Kidney epithelial cell (primary cell): Measurements from ENCODE around the gene CEBPG. TPM values are rescaled to one million over a fixed set of nuclear protein-coding genes. Genes with fewer than 3 reads are reported as not detected.

Experiments
- DNase-seq: peaks from one replicate; pipeline ENCODE4 v3.0.0-alpha.2; 2010; ENCODE audit warnings: low read depth
- H3K27me3 ChIP-seq: 2 replicates; pipeline ENCODE4 v1.6.0; 2011; ENCODE audit warnings: low read length; ENCODE audit not compliant: control insufficient read depth, insufficient read depth
- H3K36me3 ChIP-seq: 2 replicates; pipeline ENCODE4 v1.5.1; 2011; ENCODE audit warnings: low read length; ENCODE audit not compliant: control insufficient read depth, insufficient read depth
- H3K4me3 ChIP-seq: 2 replicates; pipeline ENCODE4 v1.5.1; 2011; ENCODE audit warnings: low read depth, mild to moderate bottlenecking, control low read depth, low read length
- CTCF ChIP-seq: IDR thresholded peaks from 2 replicates; pipeline ENCODE4 v1.5.1; 2011; ENCODE audit warnings: mild to moderate bottlenecking, moderate library complexity, low read length, control low read depth, inconsistent platforms; ENCODE audit not compliant: insufficient read depth, poor library complexity, severe bottlenecking
- total RNA-seq: library from RNA; depleted of rRNA; stranded (reverse); fragments of >200 nt; gene quantifications from 2 replicates; pipeline ENCODE4 v1.2.3, GENCODE V29; 2015

CEBPG gene
- total RNA-seq, 1 donor from 2014 or later: 55.7 TPM

GRCh38 chr19:33358408-33358807 lies 15.1 kb upstream of the CEBPG start:
- H3K4me3 ChIP-seq: no peak overlapping the region
- TF ChIP-seq CTCF: no peak
- no peaks in the 10 kb centered on the region for H3K36me3 ChIP-seq
- peaks cover 2% of the 10 kb centered on the region for H3K27me3 ChIP-seq
- DNase-seq: no peak

DNA sequence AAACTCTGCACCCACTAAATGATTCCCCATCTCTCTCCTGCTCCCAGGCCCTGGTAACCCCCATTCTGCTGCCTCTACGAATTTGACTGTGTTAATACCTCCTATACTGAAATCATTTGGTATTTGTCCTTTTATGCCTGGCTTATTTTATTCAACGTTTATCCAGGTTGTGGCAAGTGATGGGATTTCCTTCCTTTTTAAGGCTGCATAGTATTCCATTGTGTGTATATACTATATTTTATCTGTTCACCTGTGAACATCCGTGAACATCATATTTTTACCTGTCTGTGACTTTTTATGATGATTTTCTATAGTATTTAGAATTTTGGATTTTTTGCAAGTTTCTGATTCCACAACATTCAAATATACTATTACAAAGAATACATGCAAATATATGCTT lies 13.9 kb upstream of the CEBPG start:
- H3K27me3 ChIP-seq: peaks cover 2% of the 10 kb centered on the region
- DNase-seq: no peak
- no peak overlapping the region for H3K4me3 ChIP-seq
- H3K36me3 ChIP-seq: no peaks in the 10 kb centered on the region
- no peak for TF ChIP-seq CTCF

DNA sequence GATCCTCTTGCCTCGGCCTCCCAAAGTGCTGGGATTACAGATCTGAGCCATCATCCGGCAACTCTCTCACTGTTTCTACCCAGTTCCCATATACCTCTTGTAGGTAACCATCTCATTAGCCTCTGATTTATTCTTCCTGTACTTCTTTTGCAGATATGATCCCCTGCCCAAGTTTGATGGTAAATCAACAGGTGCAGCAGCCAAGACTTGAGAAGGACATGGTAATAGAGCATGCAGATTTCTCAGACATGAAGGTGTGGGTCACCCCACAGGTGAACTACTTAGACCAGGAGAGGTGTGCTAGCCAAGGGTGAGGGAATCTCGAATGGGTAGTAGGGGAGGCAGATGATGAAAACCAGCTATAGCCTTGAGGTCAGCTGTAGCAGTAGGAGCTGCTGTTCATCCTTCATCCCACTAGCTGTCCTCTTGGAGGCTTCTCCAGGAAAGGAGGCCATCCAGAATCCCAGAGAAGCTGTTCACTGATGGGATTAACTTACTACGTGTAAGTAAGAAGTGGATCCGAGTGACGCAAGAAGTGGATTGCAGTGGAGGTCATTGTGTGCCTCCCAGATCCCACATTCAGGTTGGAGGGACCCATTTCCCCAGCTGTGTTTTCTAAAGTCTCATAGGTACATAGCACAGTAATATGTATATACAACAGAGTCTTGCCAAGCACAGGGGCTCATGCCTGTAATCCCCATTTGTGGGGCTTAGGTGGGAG lies 10.8 kb upstream of the CEBPG start:
- H3K4me3 ChIP-seq: no peak overlapping the region
- DNase-seq: no peak
- no peak for TF ChIP-seq CTCF
- H3K27me3 ChIP-seq: peaks cover 2% of the 10 kb centered on the region
- no peaks in the 10 kb centered on the region for H3K36me3 ChIP-seq

DNA sequence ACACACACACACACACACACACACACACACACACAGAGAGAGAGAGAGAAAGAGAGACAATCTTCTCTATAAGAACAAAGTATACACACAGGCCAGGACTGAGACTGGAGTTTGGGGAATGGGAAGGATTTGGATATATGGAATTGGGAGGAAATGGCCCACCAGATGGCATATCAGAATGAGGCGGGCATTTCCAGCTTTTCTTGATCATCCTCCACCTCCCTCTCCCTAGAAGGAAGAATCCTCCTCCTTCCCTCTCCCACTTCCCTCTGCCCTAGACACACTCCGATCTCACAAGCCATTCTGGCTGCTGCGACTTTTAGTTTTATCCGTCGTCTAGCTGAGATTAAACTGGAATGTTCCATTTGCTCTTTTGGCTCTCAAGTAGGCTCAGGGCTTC lies 10.0 kb upstream of the CEBPG start:
- Histone ChIP-seq H3K27me3 (peaks cover 2% of the 10 kb centered on the region), H3K36me3 (no peaks in the 10 kb centered on the region), H3K4me3 (no peak overlapping the region)
- TF ChIP-seq CTCF: no peak
- DNase-seq: no peak

- H3K36me3 ChIP-seq: no peaks in the 10 kb centered on the region
- DNase-seq: no peak
Measured at GRCh38 chr19:33365691-33366090, 7.8 kb upstream of the CEBPG start.

More at GRCh38 chr19:33365691-33366090, 7.8 kb upstream of the CEBPG start:
- TF ChIP-seq CTCF: no peak
- H3K4me3 ChIP-seq: no peak overlapping the region
- H3K27me3 ChIP-seq: peaks cover 2% of the 10 kb centered on the region
